Retinal pigment epithelial cell (primary cell): Measurements from ENCODE around the gene COQ4.

Experiments used
- DNase-seq: peaks from one replicate; pipeline ENCODE4 v3.0.0-alpha.2; 2010; ENCODE audit warnings: low read depth
- H3K4me3 ChIP-seq: 2 replicates; pipeline ENCODE4 v1.5.1; 2011; ENCODE audit warnings: mild to moderate bottlenecking, low read length, control low read depth, moderate library complexity
- CTCF ChIP-seq: conservative IDR thresholded peaks from 2 replicates; pipeline ENCODE4 v1.5.1; 2011; ENCODE audit warnings: low read depth, low read length, control low read depth, inconsistent platforms

COQ4 gene

GRCh38 chr9:128304971-128305288, 17.7 kb upstream of the COQ4 start:
- H3K4me3 ChIP-seq = no peak overlapping the region
- no peak for DNase-seq
- no peak for TF ChIP-seq CTCF

GRCh38 chr9:128309551-128309950, 13.1 kb upstream of the COQ4 start:
- no peak for DNase-seq
- no peak for TF ChIP-seq CTCF
- no peak overlapping the region for H3K4me3 ChIP-seq

GRCh38 chr9:128310461-128310860, 12.2 kb upstream of the COQ4 start:
- H3K4me3 ChIP-seq = no peak overlapping the region
- no peak for TF ChIP-seq CTCF
- no peak for DNase-seq

- H3K4me3 ChIP-seq = no peak overlapping the region
- DNase-seq = no peak
- no peak for TF ChIP-seq CTCF
These were observed 7.9 kb upstream of the COQ4 start for GRCh38 chr9:128314697-128315096.

GRCh38 chr9:128316421-128316820, 6.2 kb upstream of the COQ4 start:
- no peak overlapping the region for H3K4me3 ChIP-seq
- no peak for DNase-seq
- TF ChIP-seq CTCF = no peak

GRCh38 chr9:128317629-128318028, 5.0 kb upstream of the COQ4 start:
- no peak overlapping the region for H3K4me3 ChIP-seq
- no peak for DNase-seq
- no peak for TF ChIP-seq CTCF

GRCh38 chr9:128321343-128321742, 1.3 kb upstream of the COQ4 start:
- DNase-seq = no peak
- no peak for TF ChIP-seq CTCF
- peak overlapping the region; percentile 93 for H3K4me3 ChIP-seq
